Prostate gland (tissue), 2 donors: Measurements from ENCODE around the gene UGDH.

Experiments used
- POLR2A ChIP-seq: fragments of 450-650 bp; IDR thresholded peaks from one replicate; pipeline ENCODE4 v1.6.1; 2016; ENCODE audit warnings: antibody characterized with exemption, mild to moderate bottlenecking
- POLR2AphosphoS5 ChIP-seq: sonication (generic); formaldehyde crosslinking; IDR thresholded peaks from one replicate; pipeline ENCODE4 v1.6.1; 2017; ENCODE audit warnings: antibody characterized with exemption
- TF ChIP-seq, protein P1 (sequence below), 4 experiments: fragments of 200-600 bp in 2 of 4; fragments of 450-650 bp in 2 of 4; sonication (generic) in 2 of 4; IDR thresholded peaks; 1 replicate in 3 of 4; 2 replicates in 1 of 4; pipeline ENCODE4 v1.5.1; 2016 to 2019; ENCODE audit warnings: antibody characterized with exemption in 4 of 4, mild to moderate bottlenecking in 2 of 4, moderate library complexity in 2 of 4

DNA sequence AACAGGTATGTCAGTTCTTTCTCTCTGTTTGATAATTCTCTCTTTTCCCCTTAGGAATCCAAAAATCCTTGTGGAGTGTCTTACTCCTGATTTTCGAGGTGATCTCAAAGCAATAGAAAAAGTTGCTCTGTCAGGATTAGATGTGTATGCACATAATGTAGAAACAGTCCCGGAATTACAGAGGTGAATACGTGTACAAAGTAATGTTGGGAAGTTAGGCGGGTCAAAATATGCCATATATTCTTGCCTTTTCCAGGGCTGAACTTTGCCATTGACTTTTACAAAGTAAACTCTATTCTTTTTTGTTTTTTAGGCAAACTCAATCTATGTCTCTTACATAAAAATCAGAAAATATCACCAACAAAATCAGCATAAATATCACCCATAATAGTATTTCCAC, 59.8 kb downstream of the UGDH start:
- TF ChIP-seq POLR2A (no peak), POLR2AphosphoS5 (no peak)
- TF ChIP-seq, protein P1, sequence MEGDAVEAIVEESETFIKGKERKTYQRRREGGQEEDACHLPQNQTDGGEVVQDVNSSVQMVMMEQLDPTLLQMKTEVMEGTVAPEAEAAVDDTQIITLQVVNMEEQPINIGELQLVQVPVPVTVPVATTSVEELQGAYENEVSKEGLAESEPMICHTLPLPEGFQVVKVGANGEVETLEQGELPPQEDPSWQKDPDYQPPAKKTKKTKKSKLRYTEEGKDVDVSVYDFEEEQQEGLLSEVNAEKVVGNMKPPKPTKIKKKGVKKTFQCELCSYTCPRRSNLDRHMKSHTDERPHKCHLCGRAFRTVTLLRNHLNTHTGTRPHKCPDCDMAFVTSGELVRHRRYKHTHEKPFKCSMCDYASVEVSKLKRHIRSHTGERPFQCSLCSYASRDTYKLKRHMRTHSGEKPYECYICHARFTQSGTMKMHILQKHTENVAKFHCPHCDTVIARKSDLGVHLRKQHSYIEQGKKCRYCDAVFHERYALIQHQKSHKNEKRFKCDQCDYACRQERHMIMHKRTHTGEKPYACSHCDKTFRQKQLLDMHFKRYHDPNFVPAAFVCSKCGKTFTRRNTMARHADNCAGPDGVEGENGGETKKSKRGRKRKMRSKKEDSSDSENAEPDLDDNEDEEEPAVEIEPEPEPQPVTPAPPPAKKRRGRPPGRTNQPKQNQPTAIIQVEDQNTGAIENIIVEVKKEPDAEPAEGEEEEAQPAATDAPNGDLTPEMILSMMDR (IDR thresholded peaks at IDR 0.05): no peak
